OCI-LY1 (cell line): ENCODE measurements around the gene GNAT1.

ENCODE experiments used
- CTCF ChIP-seq: fragments of 200-600 bp; sonication (generic), shearing (Covaris generic); IDR thresholded peaks from 2 replicates; pipeline ENCODE4 v1.5.1; 2017; ENCODE audit warnings: mild to moderate bottlenecking, antibody characterized with exemption, low read length, moderate library complexity, mixed read lengths
- EZH2 ChIP-seq: fragments of 200-600 bp; sonication (generic), shearing (Covaris generic); IDR thresholded peaks from 2 replicates; pipeline ENCODE4 v1.8.0; 2017; ENCODE audit warnings: borderline replicate concordance, mixed run types, mild to moderate bottlenecking, antibody characterized with exemption, low read length, moderate library complexity, mixed read lengths

- no peak for TF ChIP-seq EZH2
- no peak for TF ChIP-seq CTCF
These were observed 48.2 kb downstream of the GNAT1 start for GRCh38 chr3:50239649-50240048.
